Osteoblast (primary cell): ENCODE data around the gene CLNK. TPM values are rescaled to one million over a fixed set of nuclear protein-coding genes. Genes with fewer than 3 reads are reported as not detected.
A peak's percentile ranks its signal among the peaks of the same experiment; 100 is the strongest.

Source experiments
- DNase-seq: peaks from one replicate; pipeline ENCODE4 v3.0.0; 2011; ENCODE audit warnings: low spot score, mixed read lengths; ENCODE audit not compliant: insufficient read length; ENCODE audit errors: missing footprints
- H2AFZ ChIP-seq: 2 replicates; pipeline ENCODE4 v1.6.0; 2011; ENCODE audit warnings: mild to moderate bottlenecking, low read length
- H3K27ac ChIP-seq: 2 replicates; pipeline ENCODE4 v1.5.1; 2011; ENCODE audit warnings: mild to moderate bottlenecking, low read depth, low read length, moderate library complexity
- H3K27me3 ChIP-seq: 2 replicates; pipeline ENCODE4 v1.6.0; 2012; ENCODE audit warnings: mild to moderate bottlenecking, control low read depth, inconsistent platforms, low read length, moderate library complexity; ENCODE audit not compliant: insufficient read depth
- H3K36me3 ChIP-seq: 2 replicates; pipeline ENCODE4 v1.5.1; 2011; ENCODE audit warnings: mild to moderate bottlenecking, low read length, control low read depth, moderate library complexity; ENCODE audit not compliant: insufficient read depth
- H3K4me1 ChIP-seq: 2 replicates; pipeline ENCODE4 v1.5.1; 2011; ENCODE audit warnings: mild to moderate bottlenecking, low read length, control low read depth, moderate library complexity; ENCODE audit not compliant: insufficient read depth
- H3K4me2 ChIP-seq: 2 replicates; pipeline ENCODE4 v1.6.0; 2011; ENCODE audit warnings: mild to moderate bottlenecking, low read length; ENCODE audit not compliant: insufficient read depth
- H3K4me3 ChIP-seq: fragments of 200-600 bp; sonication (generic); 3 replicates; pipeline ENCODE4 v1.5.1; 2012; ENCODE audit warnings: mild to moderate bottlenecking, low read length, inconsistent platforms; ENCODE audit not compliant: insufficient read depth
- H3K79me2 ChIP-seq: 2 replicates; pipeline ENCODE4 v1.6.0; 2012; ENCODE audit warnings: mild to moderate bottlenecking, low read length, control low read depth, inconsistent platforms; ENCODE audit not compliant: insufficient read depth
- H3K9me3 ChIP-seq: 2 replicates; pipeline ENCODE4 v1.5.1; 2011; ENCODE audit warnings: low read depth, low read length, control low read depth
- H4K20me1 ChIP-seq: 2 replicates; pipeline ENCODE4 v1.6.0; 2012; ENCODE audit warnings: mild to moderate bottlenecking, low read length, control low read depth; ENCODE audit not compliant: insufficient read depth
- total RNA-seq: library from RNA; depleted of rRNA; stranded (reverse); fragments of >200 nt; gene quantifications from 2 replicates; pipeline ENCODE4 v1.2.3, GENCODE V29; 2012
- TF ChIP-seq, protein P1 (sequence below): IDR thresholded peaks from 2 replicates; pipeline ENCODE4 v1.5.1; 2011; ENCODE audit warnings: mild to moderate bottlenecking, low read depth, low read length, moderate library complexity; ENCODE audit errors: extremely low read depth

CLNK gene
- total RNA-seq, 1 donor, result not detected

DNA sequence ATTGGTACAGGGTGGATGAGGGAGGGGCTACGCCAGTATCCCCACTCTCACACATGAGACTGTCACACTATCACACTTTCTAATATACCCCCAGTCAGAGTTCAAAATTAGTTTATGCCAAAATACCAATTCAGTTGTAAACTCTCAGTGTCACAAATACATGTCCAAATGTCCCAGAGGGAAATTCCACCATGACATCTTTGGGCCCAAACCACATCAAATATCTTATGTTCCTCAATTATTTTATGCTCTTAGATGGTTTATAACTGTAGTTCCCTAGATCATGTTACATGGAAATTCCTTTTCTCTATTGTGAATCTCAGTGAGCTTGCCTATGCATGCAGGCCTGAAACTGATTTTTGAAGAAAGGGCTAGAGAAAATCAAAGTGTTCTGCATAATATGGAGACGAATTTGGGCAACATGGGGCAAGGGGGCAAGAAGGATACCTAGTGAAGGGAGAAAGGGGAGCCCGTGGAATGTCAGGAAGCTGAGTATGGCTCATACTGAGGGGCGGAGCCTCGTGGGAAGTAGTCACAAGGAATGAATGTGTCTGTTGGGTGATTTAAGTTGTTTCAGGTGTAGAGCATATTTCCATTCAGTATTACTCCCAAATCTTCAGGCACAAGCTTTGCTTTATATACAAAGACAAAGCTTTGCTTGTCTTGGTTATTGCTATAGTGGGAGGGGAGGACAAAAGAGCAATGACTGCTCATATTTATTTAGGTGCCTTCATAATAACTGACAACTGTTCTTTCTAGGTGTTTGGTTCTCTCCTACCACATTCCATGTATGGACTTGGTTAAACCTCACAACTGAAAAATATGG is 40.8 kb downstream of the CLNK start:
- no peaks in the 10 kb centered on the region for H3K9me3 ChIP-seq
- H3K36me3 ChIP-seq, result no peaks in the 10 kb centered on the region
- no peaks in the 10 kb centered on the region for H3K27me3 ChIP-seq
- TF ChIP-seq, protein P1, sequence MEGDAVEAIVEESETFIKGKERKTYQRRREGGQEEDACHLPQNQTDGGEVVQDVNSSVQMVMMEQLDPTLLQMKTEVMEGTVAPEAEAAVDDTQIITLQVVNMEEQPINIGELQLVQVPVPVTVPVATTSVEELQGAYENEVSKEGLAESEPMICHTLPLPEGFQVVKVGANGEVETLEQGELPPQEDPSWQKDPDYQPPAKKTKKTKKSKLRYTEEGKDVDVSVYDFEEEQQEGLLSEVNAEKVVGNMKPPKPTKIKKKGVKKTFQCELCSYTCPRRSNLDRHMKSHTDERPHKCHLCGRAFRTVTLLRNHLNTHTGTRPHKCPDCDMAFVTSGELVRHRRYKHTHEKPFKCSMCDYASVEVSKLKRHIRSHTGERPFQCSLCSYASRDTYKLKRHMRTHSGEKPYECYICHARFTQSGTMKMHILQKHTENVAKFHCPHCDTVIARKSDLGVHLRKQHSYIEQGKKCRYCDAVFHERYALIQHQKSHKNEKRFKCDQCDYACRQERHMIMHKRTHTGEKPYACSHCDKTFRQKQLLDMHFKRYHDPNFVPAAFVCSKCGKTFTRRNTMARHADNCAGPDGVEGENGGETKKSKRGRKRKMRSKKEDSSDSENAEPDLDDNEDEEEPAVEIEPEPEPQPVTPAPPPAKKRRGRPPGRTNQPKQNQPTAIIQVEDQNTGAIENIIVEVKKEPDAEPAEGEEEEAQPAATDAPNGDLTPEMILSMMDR, result no peak
- no peaks in the 10 kb centered on the region for H3K79me2 ChIP-seq
- H3K4me3 ChIP-seq, result no peak overlapping the region
- H4K20me1 ChIP-seq, result no peaks in the 10 kb centered on the region
- H3K4me2 ChIP-seq, result no peak overlapping the region
- H3K4me1 ChIP-seq, result peaks cover 3% of the 10 kb centered on the region
- H2AFZ ChIP-seq, result no peak overlapping the region
- no peak for DNase-seq
- H3K27ac ChIP-seq, result no peak overlapping the region

- Histone ChIP-seq H3K27me3 (no peaks in the 10 kb centered on the region), H3K36me3 (no peaks in the 10 kb centered on the region), H3K4me3 (no peak overlapping the region), H2AFZ (no peak overlapping the region), H3K4me1 (peaks cover 3% of the 10 kb centered on the region), H3K79me2 (no peaks in the 10 kb centered on the region), H3K27ac (no peak overlapping the region), H3K4me2 (no peak overlapping the region), H4K20me1 (no peaks in the 10 kb centered on the region), H3K9me3 (no peaks in the 10 kb centered on the region)
- TF ChIP-seq, protein P1, result no peak
- no peak for DNase-seq
Measured at GRCh38 chr4:10640561-10641201, 43.9 kb downstream of the CLNK start.

GRCh38 chr4:10639664-10640063 is 44.9 kb downstream of the CLNK start:
- H3K79me2 ChIP-seq, result no peaks in the 10 kb centered on the region
- H3K36me3 ChIP-seq, result no peaks in the 10 kb centered on the region
- H3K4me2 ChIP-seq, result no peak overlapping the region
- TF ChIP-seq, protein P1, result no peak
- H3K27ac ChIP-seq, result peak overlapping the region; percentile 59
- H3K27me3 ChIP-seq, result no peaks in the 10 kb centered on the region
- no peak for DNase-seq
- no peaks in the 10 kb centered on the region for H3K9me3 ChIP-seq
- no peak overlapping the region for H2AFZ ChIP-seq
- H3K4me3 ChIP-seq, result no peak overlapping the region
- no peaks in the 10 kb centered on the region for H4K20me1 ChIP-seq
- H3K4me1 ChIP-seq, result peaks cover 3% of the 10 kb centered on the region

- H3K36me3 ChIP-seq, result no peaks in the 10 kb centered on the region
Measured at GRCh38 chr4:10639100-10639499, 45.5 kb downstream of the CLNK start.

More at GRCh38 chr4:10639100-10639499, 45.5 kb downstream of the CLNK start:
- H4K20me1 ChIP-seq, result no peaks in the 10 kb centered on the region
- no peak overlapping the region for H3K4me2 ChIP-seq
- no peaks in the 10 kb centered on the region for H3K79me2 ChIP-seq
- no peak for DNase-seq
- H3K4me3 ChIP-seq, result no peak overlapping the region
- H3K27me3 ChIP-seq, result no peaks in the 10 kb centered on the region
- peaks cover 3% of the 10 kb centered on the region for H3K4me1 ChIP-seq
- no peaks in the 10 kb centered on the region for H3K9me3 ChIP-seq
- H3K27ac ChIP-seq, result peak overlapping the region; percentile 59
- no peak overlapping the region for H2AFZ ChIP-seq
- TF ChIP-seq, protein P1, result no peak
